SK-N-SH treated with all-trans-retinoic acid at 6 μM for 48 hours (cell line): ENCODE measurements around the gene CCN5.

Experiments used
- ATAC-seq: fragments of 200-7000 bp; cut with Tn5 transposase; 3 replicates; pipeline ENCODE4 v1.9.1; 2020; ENCODE audit warnings: mild to moderate bottlenecking, moderate library complexity
- ARNTL ChIP-seq: fragments of 450-650 bp; formaldehyde crosslinking; IDR thresholded peaks from 2 replicates; pipeline ENCODE4 v1.5.0; 2020; ENCODE audit warnings: low read depth, mild to moderate bottlenecking, moderate library complexity, borderline replicate concordance
- BACH2 ChIP-seq: fragments of 250-450 bp; sonication (Bioruptor Pico); IDR thresholded peaks from 2 replicates; pipeline ENCODE4 v1.9.0; 2021; ENCODE audit warnings: mild to moderate bottlenecking, borderline replicate concordance
- CSDC2 ChIP-seq: fragments of 250-450 bp; sonication (Bioruptor Pico); IDR thresholded peaks from 2 replicates; pipeline ENCODE4 v1.5.0; 2020; ENCODE audit warnings: mild to moderate bottlenecking, moderate library complexity
- ESRRG ChIP-seq: fragments of 250-450 bp; sonication (Bioruptor Pico); IDR thresholded peaks from 2 replicates; pipeline ENCODE4 v1.6.1; 2021; ENCODE audit warnings: mild to moderate bottlenecking
- GLIS3 ChIP-seq: fragments of 250-450 bp; sonication (Bioruptor Pico); IDR thresholded peaks from 2 replicates; pipeline ENCODE4 v1.5.0; 2020; ENCODE audit warnings: mild to moderate bottlenecking, moderate library complexity
- ISL1 ChIP-seq: fragments of 250-450 bp; sonication (Bioruptor Pico); IDR thresholded peaks from 2 replicates; pipeline ENCODE4 v2.1.2; 2022; ENCODE audit warnings: mild to moderate bottlenecking, moderate library complexity
- OSR1 ChIP-seq: fragments of 250-450 bp; sonication (Bioruptor Pico); IDR thresholded peaks from 2 replicates; pipeline ENCODE4 v1.8.0; 2022; ENCODE audit warnings: moderate library complexity, mild to moderate bottlenecking, inconsistent platforms
- PPARA ChIP-seq: fragments of 250-450 bp; sonication (Bioruptor Pico); IDR thresholded peaks from 2 replicates; pipeline ENCODE4 v1.5.0; 2020; ENCODE audit warnings: mild to moderate bottlenecking, borderline replicate concordance
- RARB ChIP-seq: fragments of 250-450 bp; sonication (Bioruptor Pico); IDR thresholded peaks from 2 replicates; pipeline ENCODE4 v1.8.0; 2021; ENCODE audit warnings: mild to moderate bottlenecking, moderate library complexity
- SNAI2 ChIP-seq: fragments of 250-450 bp; sonication (Bioruptor Pico); IDR thresholded peaks from 2 replicates; pipeline ENCODE4 v1.5.0; 2020; ENCODE audit warnings: mild to moderate bottlenecking, moderate library complexity
- TCF4 ChIP-seq: fragments of 250-450 bp; sonication (Bioruptor Pico); IDR thresholded peaks from 2 replicates; pipeline ENCODE4 v1.8.0; 2021; ENCODE audit warnings: mild to moderate bottlenecking, moderate library complexity, borderline replicate concordance
- TOX ChIP-seq: fragments of 250-450 bp; sonication (Bioruptor Pico); IDR thresholded peaks from 2 replicates; pipeline ENCODE4 v1.8.0; 2021; ENCODE audit warnings: mild to moderate bottlenecking, moderate library complexity, borderline replicate concordance
- ZC3H10 ChIP-seq: fragments of 250-450 bp; sonication (Bioruptor Pico); IDR thresholded peaks from 2 replicates; pipeline ENCODE4 v1.5.1; 2021; ENCODE audit warnings: mild to moderate bottlenecking, moderate library complexity
- ZFP3 ChIP-seq: fragments of 250-450 bp; sonication (Bioruptor Pico); IDR thresholded peaks from 2 replicates; pipeline ENCODE4 v1.5.0; 2020; ENCODE audit warnings: mild to moderate bottlenecking, moderate library complexity
- ZFP30 ChIP-seq: fragments of 450-650 bp; formaldehyde crosslinking; IDR thresholded peaks from 2 replicates; pipeline ENCODE4 v1.5.0; 2022; ENCODE audit warnings: mild to moderate bottlenecking, moderate library complexity
- ZNF565 ChIP-seq: fragments of 450-650 bp; formaldehyde crosslinking; conservative IDR thresholded peaks from 2 replicates; pipeline ENCODE4 v1.5.0; 2020; ENCODE audit warnings: low read depth, mild to moderate bottlenecking, moderate library complexity
- ZNF8 ChIP-seq: fragments of 450-650 bp; formaldehyde crosslinking; IDR thresholded peaks from 2 replicates; pipeline ENCODE4 v1.5.0; 2020; ENCODE audit warnings: mild to moderate bottlenecking, moderate library complexity
- TF ChIP-seq, protein P1 (sequence below): fragments of 250-450 bp; sonication (Bioruptor Pico); IDR thresholded peaks from 2 replicates; pipeline ENCODE4 v1.5.0; 2020; ENCODE audit warnings: mild to moderate bottlenecking, moderate library complexity
- TF ChIP-seq, protein P2 (sequence below): fragments of 250-450 bp; sonication (Bioruptor Pico); IDR thresholded peaks from 2 replicates; pipeline ENCODE4 v1.8.0; 2020; ENCODE audit warnings: mild to moderate bottlenecking, moderate library complexity, borderline replicate concordance
- TF ChIP-seq, protein P3 (sequence below): fragments of 250-450 bp; sonication (Bioruptor Pico); IDR thresholded peaks from 2 replicates; pipeline ENCODE4 v1.8.0; 2021; ENCODE audit warnings: low read depth, mild to moderate bottlenecking, moderate library complexity, borderline replicate concordance
- TF ChIP-seq, protein P4 (sequence below): fragments of 250-450 bp; sonication (Bioruptor Pico); IDR thresholded peaks from 2 replicates; pipeline ENCODE4 v1.5.1; 2021; ENCODE audit warnings: mild to moderate bottlenecking, moderate library complexity

The CCN5 gene

DNA sequence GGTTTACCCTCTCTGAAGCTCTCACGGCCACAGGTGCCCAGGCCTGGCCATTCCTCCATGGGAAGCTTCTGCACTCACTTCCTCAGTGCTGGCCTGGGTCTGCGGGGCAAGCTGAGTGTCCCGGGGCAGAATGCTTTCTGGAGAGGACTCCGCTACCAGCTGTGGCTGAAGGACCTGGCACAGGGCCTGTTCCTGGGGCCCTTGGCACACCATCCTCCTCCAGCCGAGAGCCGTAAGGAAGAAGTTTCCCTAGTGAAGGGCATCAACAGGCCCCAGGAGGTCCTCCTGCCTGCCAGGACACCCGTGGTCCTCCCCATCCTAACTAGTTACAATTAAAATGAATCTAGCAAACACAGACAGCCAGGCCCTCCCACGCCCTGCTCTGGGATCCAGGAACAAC lies 16.5 kb downstream of the CCN5 start:
- TF ChIP-seq RARB (CRISPR knock-in tag) (no peak), ISL1 (CRISPR knock-in tag) (no peak), ARNTL (CRISPR knock-in tag) (no peak), ZC3H10 (CRISPR knock-in tag) (no peak), ZFP3 (CRISPR knock-in tag) (no peak), ESRRG (CRISPR knock-in tag) (no peak), ZNF565 (CRISPR knock-in tag) (no peak), SNAI2 (CRISPR knock-in tag) (no peak), BACH2 (CRISPR knock-in tag) (no peak), TCF4 (CRISPR knock-in tag) (no peak), CSDC2 (CRISPR knock-in tag) (no peak), ZNF8 (CRISPR knock-in tag) (no peak), GLIS3 (CRISPR knock-in tag) (no peak), ZFP30 (CRISPR knock-in tag) (no peak)
- TF ChIP-seq, protein P1, sequence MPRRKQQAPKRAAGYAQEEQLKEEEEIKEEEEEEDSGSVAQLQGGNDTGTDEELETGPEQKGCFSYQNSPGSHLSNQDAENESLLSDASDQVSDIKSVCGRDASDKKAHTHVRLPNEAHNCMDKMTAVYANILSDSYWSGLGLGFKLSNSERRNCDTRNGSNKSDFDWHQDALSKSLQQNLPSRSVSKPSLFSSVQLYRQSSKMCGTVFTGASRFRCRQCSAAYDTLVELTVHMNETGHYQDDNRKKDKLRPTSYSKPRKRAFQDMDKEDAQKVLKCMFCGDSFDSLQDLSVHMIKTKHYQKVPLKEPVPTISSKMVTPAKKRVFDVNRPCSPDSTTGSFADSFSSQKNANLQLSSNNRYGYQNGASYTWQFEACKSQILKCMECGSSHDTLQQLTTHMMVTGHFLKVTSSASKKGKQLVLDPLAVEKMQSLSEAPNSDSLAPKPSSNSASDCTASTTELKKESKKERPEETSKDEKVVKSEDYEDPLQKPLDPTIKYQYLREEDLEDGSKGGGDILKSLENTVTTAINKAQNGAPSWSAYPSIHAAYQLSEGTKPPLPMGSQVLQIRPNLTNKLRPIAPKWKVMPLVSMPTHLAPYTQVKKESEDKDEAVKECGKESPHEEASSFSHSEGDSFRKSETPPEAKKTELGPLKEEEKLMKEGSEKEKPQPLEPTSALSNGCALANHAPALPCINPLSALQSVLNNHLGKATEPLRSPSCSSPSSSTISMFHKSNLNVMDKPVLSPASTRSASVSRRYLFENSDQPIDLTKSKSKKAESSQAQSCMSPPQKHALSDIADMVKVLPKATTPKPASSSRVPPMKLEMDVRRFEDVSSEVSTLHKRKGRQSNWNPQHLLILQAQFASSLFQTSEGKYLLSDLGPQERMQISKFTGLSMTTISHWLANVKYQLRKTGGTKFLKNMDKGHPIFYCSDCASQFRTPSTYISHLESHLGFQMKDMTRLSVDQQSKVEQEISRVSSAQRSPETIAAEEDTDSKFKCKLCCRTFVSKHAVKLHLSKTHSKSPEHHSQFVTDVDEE (CRISPR knock-in tag): no peak
- TF ChIP-seq, protein P2, sequence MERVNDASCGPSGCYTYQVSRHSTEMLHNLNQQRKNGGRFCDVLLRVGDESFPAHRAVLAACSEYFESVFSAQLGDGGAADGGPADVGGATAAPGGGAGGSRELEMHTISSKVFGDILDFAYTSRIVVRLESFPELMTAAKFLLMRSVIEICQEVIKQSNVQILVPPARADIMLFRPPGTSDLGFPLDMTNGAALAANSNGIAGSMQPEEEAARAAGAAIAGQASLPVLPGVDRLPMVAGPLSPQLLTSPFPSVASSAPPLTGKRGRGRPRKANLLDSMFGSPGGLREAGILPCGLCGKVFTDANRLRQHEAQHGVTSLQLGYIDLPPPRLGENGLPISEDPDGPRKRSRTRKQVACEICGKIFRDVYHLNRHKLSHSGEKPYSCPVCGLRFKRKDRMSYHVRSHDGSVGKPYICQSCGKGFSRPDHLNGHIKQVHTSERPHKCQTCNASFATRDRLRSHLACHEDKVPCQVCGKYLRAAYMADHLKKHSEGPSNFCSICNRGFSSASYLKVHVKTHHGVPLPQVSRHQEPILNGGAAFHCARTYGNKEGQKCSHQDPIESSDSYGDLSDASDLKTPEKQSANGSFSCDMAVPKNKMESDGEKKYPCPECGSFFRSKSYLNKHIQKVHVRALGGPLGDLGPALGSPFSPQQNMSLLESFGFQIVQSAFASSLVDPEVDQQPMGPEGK (CRISPR knock-in tag): no peak
- TF ChIP-seq, protein P3, sequence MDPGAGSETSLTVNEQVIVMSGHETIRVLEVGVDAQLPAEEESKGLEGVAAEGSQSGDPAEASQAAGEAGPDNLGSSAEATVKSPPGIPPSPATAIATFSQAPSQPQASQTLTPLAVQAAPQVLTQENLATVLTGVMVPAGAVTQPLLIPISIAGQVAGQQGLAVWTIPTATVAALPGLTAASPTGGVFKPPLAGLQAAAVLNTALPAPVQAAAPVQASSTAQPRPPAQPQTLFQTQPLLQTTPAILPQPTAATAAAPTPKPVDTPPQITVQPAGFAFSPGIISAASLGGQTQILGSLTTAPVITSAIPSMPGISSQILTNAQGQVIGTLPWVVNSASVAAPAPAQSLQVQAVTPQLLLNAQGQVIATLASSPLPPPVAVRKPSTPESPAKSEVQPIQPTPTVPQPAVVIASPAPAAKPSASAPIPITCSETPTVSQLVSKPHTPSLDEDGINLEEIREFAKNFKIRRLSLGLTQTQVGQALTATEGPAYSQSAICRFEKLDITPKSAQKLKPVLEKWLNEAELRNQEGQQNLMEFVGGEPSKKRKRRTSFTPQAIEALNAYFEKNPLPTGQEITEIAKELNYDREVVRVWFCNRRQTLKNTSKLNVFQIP (CRISPR knock-in tag): no peak
- ATAC-seq: no peak

DNA sequence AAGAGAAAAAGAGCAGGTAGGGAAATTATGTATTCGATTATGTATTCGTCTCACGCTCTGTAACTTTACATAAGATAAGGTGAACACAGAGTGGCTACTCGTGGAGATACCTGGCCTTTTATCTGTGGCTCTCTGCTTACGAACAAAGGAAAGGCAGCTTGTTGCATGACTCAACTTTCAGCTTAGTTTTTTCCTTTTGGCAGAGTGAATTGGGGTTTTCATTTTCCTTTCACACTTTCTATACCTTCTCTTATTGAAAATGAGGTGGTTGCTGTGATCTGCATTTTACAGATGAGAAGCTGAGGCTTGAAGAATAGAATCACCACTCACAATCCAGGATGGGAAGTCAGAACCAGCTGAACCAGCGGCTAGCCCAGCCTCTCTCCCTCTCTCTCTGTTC lies 17.2 kb downstream of the CCN5 start:
- no peak for TF ChIP-seq ZFP30 (CRISPR knock-in tag)
- TF ChIP-seq OSR1 (CRISPR knock-in tag): no peak
- no peak for TF ChIP-seq ISL1 (CRISPR knock-in tag)
- TF ChIP-seq, protein P3 (CRISPR knock-in tag): no peak
- no peak for TF ChIP-seq ZC3H10 (CRISPR knock-in tag)
- no peak for TF ChIP-seq ZFP3 (CRISPR knock-in tag)
- TF ChIP-seq GLIS3 (CRISPR knock-in tag): no peak
- TF ChIP-seq TOX (CRISPR knock-in tag): no peak
- TF ChIP-seq BACH2 (CRISPR knock-in tag): no peak
- TF ChIP-seq, protein P4, sequence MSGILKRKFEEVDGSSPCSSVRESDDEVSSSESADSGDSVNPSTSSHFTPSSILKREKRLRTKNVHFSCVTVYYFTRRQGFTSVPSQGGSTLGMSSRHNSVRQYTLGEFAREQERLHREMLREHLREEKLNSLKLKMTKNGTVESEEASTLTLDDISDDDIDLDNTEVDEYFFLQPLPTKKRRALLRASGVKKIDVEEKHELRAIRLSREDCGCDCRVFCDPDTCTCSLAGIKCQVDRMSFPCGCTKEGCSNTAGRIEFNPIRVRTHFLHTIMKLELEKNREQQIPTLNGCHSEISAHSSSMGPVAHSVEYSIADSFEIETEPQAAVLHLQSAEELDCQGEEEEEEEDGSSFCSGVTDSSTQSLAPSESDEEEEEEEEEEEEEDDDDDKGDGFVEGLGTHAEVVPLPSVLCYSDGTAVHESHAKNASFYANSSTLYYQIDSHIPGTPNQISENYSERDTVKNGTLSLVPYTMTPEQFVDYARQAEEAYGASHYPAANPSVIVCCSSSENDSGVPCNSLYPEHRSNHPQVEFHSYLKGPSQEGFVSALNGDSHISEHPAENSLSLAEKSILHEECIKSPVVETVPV: no peak
- TF ChIP-seq, protein P1 (CRISPR knock-in tag): no peak
- TF ChIP-seq PPARA (CRISPR knock-in tag): no peak
- TF ChIP-seq ZNF8 (CRISPR knock-in tag): no peak
- TF ChIP-seq SNAI2 (CRISPR knock-in tag): no peak
- no peak for ATAC-seq
